ENCODE data around the gene EGF.

GRCh38 chr4:110008540-110008939, 95.9 kb downstream of the EGF start:
- no peak for TF ChIP-seq ZFP30 (CRISPR knock-in tag; IDR thresholded peaks at IDR 0.05)
- TF ChIP-seq PATZ1 (CRISPR knock-in tag; IDR thresholded peaks at IDR 0.05; ENCODE audit: borderline replicate concordance) = no peak
- no peak for TF ChIP-seq POU6F1 (CRISPR knock-in tag; IDR thresholded peaks at IDR 0.05; ENCODE audit: borderline replicate concordance, low read depth)

Data from SK-N-SH treated with all-trans-retinoic acid at 6 μM for 48 hours (cell line).